Stimulated activated CD4-positive, alpha-beta T cell treated with anti-CD3 and anti-CD28 coated beads, Interleukin-4, amount 100 ng/mL, for 4 hours (primary cell): ENCODE data around the gene CYB5R2.
"Not testable (repeated sequence)": the region's sequence is repeated elsewhere in the genome, so short reads cannot be mapped to it uniquely, and the experiment has no call there.

Experiments
- DNase-seq, 2 experiments: peaks; one replicate each; pipeline ENCODE4 v3.0.0-alpha.2; 2020

CYB5R2 gene

DNA sequence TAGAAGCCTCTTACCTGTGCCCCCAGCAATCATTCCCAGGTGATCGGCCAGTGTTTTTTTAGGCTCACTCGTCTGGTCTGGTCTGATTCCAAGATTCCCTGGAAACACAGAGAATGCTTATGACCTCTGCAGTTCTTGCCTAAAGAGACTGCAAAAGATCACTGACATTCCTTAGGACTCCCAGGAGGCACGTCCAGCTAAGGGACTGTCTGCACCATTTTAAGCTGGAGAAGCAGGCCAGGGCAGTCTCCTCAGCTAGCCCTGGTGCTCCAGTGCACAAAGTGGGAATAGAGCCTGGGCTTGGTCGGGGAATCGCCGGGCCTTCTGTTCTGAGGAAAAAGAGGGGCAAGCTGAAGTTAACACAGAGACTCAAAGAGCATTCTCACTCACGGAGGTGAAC, 4.8 kb downstream of the CYB5R2 start:
- DNase-seq: no peak

DNA sequence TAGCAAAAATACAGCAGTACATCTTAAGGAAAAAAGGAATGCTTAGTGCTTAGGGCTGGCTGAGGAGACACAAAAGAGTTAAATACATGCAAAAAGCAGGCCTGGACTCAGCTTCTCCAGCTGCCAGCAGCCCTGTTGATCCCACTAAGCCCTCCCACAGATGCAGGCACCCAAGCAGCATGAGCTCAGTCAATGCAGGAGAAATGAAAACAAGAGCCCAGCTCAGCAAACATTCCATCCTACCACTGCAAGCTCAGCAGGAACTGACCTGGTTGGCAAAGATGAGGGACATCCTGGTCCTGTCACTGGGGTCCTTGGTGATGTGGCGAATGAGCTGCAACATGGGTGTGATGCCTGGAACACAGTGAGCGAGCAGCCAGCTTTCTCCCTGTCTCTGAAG, 5.8 kb downstream of the CYB5R2 start:
- no peak for DNase-seq

DNA sequence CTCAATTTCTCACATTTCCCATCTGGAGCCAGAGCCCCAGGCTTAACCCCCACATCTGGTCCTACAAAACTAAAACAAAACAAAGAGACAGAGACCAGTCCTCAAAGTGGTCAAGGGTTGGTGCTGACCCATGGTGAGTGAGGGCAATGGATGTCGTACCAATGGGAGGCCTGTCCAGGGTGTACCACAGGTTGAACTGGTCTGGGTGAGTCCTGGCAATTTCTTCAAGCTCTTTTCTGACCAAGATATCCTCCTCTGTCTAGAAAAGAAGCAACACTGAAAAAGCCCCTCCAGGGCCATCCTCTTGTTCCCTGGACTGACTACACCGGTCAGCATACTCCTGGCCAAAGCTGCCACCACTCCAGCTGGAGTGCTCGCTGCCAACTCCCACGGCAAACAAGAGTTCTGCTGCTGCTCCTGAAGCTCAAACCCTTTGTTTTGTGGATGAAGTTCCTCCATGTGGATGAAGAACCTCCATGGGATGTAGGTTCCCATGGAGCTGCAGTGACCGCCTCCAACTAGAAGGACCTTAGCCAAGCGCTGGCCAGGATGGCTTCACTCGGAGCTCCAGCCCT, 6.9 kb downstream of the CYB5R2 start:
- no peak for DNase-seq

DNA sequence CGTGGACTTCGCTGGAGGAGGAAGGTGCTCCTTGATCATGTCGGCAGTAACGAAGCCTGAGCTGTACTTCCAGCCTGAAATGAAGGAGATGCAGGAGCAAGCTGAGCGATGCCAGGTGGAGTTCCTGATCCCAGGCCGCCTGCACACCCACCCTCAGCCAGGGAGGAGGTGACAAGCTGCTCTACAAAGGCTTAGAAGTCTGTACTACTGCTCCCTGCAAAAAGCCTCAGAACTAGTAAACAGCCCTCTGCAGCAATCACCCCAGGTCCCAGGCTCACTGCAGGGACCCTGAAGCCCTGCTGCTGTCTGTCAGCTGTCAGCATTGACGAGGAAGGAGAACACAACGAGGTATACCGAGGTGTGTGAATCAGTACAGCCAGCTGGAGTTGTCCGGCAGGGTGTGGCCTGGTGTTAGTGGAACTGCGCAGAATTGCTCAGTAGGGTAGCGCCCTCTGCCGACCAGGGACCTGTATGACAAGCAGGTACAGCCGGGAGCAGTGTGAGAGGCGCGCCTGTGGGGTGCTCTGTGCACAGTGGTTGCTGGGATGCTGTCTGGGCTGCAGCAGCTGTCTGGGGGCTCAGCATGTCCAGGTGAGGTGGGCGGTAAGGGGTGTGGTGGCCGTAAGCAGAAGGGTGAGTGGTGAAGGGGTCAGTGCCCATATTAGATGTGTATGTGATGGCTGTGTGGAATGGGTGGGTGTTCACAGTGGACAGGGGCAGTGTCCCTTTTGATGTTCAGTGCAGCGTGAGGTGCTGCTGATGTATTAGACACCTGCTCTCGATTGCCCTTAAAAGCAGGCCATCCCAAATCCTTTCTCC, 7.6 kb downstream of the CYB5R2 start:
- DNase-seq: peak; percentile 55 to 69

DNA sequence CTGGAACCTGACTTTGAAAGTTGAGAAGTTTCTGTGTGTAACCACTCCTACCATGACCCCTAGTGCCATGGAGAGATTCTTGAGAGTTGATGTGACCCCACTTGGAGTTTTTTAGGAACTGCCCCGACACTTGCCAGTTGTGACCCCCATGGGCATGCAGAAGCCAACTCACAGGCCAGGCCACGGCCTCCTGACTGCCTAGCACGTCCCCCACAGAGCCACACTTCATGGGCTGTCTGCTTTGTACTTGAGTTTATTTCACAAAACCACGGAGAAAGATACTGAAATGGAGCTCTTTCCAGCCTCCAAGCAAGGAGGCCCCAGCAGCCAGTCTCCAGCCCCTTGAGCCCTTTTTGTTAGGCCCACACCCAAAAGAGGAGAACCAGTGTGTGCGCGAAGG, 8.4 kb downstream of the CYB5R2 start:
- DNase-seq: no peak

DNA sequence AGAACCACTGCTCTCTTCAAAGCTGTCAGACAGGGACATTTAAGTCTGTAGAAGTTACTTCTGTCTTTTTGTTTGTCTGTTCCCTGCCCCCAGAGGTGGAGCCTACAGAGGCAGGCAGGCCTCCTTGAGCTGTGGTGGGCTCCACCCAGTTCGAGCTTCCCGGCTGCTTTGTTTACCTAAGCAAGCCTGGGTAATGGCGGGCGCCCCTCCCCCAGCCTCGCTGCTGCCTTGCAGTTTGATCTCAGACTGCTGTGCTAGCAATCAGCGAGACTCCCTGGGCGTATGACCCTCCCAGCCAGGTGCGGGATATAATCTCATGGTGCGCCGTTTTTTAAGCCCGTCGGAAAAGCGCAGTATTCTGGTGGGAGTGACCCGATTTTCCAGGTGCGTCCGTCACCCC, 9.8 kb downstream of the CYB5R2 start:
- DNase-seq: not testable (repeated sequence)

DNA sequence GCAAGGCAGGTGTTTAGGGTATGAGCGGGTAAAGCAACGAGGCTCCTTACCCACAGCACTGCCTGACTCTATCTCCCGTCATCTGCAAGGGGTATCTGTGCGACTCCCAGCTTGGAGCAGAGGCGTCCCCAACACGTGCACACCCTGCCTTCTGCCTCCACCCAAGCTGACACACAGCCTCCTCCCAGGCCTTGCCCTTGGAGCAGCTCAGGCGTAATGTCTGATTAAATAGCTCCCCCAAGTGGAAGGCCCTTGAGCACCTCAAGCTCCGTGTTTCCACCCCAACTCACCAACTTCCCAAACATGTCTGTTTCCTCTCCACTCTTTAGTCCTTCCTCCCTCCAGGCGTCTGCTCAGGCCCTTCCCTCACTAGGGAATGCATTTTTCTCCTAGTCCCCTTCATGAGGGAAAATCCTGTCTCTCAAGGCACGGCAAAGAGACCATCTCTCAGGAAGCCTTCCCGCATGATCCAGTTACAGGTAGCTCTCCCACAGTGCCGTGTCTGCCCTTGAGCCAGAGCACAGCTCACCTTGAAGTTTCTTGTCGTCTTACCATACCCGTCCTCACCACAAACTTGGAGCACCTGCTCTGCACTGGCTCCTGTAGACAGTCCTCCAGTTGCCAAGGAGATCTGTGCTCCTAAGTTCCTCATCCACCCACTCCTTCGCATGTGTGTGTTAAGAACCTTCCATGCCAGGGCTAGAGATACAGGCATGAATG, 15.8 kb downstream of the CYB5R2 start:
- no peak for DNase-seq

DNA sequence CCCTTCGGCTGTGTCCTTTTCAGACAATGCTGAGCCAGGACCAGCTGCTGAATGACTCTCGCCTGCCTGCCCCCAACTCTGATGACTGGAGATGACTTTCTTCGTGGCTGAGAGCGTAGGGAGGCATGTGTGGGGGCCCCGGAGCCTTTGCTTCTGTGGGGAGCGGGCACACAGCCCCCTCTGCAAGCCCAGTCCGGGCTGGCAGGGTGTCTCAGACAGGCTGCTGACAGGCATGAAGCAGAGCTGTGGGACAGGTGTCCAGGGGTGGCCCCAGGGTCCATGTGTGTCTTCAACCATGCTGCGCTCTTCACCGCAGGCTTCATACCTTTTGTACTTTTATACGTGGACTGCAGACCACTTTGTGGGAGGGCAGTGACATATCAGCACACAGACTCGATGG, 16.6 kb downstream of the CYB5R2 start:
- DNase-seq: no peak

DNA sequence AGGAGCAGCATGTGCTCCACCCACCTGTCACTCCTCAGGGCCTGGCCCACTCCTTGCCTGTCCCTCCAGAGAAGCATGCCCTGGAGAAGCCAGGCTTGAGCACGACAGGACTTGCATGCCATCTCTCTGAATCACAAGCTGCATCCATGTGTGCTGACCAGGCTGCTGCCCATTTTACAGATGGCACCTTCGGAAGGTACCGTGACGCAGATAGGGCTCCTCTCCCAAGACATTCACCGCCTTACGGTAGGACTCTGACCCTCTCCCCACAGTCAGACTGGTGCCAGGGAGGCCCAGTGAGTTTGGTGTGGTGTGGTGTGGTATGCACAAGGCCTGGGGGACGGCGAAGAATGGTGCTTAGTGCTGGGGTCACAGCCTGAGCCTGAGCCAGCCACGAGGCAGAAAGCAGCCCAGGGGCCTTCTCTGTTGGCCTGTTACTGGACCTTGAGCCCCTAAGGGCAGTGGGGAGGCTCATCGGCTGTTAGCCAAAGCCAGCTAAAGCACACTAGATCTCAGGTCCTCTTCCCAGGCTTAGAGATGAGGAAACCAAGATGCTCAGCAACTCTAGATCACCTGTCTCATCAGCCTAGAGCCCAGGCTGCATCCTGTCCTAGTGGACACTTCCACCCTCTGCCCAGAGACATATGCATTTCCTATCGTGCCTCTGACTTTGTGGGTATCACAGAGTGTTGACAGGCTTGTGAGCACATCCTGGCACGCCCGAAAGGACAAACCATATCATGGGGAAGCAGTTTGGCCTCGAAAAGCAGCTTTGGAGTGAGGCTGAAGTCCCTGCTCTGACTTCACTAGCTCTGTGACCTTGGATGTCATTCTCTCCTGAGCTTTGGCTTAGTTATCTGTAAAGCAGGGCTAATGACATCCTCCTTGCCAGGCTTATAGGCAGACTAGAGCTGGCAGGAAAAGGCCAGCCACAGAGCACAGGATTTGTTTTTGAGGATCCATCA, 17.8 kb downstream of the CYB5R2 start:
- DNase-seq: no peak

DNA sequence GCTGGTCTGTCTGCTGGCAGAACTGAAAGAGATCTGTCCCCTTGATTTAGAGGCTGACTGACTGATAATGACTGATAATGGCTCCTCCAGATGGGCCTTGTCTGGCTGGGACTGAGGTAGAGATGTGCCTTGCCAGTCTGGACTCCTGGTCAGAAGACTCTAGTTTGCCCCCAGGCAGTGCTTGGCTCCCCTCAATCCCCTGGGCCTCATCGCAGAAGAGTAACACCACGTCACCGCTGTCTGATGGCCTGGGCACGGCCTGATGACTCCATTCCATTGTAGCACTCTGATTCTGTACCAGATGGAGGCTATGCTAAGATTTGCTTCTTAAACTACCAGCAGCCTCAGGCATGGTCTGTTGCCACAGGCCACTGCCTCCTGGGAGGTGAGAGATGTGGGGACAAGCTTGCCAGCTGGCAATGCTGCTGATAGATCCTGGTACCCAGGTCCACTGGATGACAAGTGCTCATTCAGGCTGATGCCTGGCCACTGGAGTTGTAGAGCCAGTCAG, 19.1 kb downstream of the CYB5R2 start:
- no peak for DNase-seq

DNA sequence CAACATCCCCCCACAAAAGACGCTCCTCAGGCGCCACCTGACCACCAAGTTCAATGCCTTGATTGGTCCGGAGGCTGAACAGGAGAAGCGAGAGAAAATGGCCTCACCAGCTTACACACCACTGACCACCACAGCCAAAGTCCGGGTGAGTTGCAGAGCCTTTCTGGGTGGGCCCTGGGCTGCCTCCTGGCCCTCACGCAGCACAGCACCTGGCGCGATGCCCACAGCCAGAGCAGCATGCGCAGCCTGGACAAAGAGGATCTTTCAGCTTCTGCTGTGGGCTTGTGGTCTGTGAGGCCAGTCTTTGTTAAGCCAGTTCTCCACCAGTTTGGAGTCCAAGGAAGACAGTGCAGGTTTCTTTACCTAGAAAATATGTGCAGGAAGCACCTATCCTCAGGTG, 21.6 kb downstream of the CYB5R2 start:
- DNase-seq: no peak

DNA sequence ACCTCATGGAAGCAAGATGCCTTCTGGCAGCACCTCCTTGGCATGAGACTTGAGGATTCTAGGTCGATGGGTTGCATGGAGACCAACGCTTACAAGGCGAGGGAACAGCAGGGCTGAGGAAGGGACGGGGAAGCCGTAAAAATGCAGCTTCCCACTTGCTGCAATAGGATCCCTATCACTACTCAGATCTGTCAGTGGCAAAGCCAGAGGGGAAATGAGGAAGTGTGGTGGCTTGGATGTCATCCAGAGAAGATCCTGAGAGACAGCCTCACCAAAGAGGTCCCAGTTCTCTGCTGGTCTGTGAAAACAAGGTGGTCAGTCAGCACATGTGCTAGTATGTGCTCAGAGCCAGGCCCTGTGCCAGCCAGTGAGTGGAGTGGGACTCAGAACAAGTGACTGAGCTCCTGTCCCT, 22.2 kb downstream of the CYB5R2 start:
- no peak for DNase-seq

DNA sequence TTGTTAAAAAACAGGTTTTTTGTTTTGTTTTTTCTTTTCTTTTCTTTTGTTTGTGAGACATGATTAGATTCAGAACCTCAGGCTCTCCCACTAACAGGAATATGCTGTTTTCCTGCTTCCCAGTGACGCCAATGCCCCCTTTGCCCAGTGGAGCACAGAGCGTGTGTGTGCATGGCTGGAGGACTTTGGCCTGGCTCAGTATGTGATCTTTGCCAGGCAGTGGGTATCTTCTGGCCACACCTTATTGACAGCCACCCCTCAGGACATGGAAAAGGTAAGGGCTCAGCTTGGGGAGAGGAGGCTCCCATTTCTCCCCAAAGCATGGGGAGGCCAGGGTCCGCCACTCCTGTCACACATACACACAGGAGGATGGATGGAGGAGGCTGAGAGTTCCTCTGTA, 25.0 kb downstream of the CYB5R2 start:
- no peak for DNase-seq

DNA sequence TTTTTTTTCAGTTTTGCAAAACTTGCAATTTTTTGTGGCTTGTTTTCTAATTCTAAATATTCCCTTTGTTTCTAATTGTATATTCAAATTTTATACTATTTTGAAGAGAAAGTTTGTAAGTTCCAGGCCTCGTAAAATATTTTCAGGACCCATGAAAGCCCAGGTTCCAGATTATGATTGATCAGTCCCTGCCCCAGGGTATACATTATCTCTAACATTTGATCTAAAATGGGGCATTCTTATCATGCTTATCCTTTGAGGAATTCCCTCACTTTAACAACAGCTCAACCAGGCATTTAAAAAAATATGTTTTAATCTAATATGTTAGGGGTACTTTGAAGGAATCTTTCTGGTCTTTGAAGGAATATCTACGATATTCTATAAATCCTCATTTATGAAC, 26.4 kb downstream of the CYB5R2 start:
- no peak for DNase-seq

DNA sequence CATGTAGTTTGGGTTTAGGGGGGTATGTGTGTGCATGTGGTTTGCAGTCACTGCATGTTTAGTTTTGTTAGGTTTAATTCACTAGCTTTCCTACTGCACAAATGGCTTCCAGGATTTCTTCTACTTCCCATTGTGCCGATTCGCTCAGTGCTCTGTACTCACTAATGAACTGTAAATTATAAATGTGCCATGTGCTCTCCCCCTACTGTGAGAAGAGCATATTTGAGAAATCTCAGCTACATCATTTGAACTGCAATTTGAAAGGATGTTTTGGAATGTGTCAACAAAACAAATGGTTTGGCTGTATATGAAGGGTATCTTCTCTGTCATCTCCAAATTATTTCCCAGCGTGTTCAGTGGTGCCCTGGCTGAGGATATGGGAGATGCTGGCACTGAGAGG, 28.1 kb downstream of the CYB5R2 start:
- DNase-seq: no peak

DNA sequence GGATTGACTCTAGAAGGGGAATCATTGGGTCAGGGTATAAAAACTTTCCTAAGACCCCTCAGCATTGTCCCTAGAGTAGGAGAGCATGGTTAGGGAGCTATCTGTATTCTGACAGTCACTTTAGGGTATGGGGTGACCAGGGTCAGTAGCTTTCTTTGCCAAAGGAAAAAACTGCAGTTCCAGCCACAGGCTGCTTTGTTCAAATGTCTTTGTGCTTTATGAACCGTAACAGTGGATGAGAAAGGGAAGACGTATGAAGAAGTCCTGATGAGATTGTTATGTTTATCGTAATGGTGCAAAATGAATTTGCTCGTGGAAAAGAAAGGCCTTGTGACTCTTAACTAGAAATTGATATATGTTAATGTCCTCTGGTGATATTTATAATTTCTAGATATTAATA, 30.0 kb downstream of the CYB5R2 start:
- no peak for DNase-seq

DNA sequence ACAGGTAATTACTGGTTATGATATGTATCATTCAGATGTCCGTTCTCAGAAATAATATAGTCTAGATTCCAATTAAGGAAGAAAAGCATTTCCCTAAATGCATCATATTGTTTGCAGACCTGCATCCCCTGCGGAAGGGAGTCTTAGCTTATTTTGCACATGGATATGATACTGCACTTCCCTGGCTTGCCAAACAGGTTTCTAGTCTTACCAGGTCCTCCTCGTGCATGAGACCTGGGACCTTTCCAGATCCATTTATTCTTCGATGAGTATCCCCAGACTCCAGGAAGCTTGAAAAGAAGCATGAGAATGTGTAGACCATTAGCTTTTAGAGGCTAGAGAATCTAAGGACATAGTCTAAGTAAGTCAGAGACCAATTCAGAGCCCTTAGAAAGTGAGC, 30.6 kb downstream of the CYB5R2 start:
- DNase-seq: no peak

DNA sequence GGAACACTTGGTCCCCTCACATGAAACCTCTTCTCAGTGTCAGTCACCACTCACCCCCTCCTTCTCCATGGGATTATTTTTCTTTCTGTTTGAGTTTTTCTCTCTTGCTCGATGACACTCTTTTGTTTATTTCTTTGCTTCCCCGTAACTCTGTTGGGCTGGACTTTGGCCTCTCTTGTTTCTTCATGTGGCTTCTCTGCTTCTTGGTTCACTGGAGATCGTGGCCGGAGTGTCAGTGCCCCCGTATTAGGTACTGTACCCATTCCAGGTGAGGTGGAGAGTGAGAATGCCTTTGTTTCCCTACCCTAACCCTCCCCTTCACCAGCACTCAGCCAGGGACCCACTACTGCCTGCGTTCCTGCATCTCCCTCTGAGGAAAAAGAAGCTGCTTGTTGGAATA, 32.5 kb downstream of the CYB5R2 start:
- DNase-seq: no peak

DNA sequence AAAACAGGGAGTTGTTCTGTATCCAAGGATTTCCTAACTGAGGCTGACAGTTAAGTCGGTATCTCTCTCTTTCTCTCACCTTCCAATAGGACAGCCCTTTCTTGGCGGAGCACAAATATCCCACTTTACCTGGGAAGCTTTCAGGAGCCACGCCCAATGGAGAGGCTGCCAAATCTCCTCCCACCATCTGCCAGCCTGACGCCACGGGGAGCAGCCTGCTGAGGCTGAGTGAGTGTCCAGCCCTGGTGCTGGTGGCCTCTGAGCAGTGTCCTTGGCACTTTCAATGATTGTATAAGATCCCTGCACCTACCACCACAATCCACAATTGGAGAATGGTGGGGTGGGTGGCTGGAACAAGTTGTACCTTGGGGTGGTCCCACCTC, 33.7 kb downstream of the CYB5R2 start:
- no peak for DNase-seq

DNA sequence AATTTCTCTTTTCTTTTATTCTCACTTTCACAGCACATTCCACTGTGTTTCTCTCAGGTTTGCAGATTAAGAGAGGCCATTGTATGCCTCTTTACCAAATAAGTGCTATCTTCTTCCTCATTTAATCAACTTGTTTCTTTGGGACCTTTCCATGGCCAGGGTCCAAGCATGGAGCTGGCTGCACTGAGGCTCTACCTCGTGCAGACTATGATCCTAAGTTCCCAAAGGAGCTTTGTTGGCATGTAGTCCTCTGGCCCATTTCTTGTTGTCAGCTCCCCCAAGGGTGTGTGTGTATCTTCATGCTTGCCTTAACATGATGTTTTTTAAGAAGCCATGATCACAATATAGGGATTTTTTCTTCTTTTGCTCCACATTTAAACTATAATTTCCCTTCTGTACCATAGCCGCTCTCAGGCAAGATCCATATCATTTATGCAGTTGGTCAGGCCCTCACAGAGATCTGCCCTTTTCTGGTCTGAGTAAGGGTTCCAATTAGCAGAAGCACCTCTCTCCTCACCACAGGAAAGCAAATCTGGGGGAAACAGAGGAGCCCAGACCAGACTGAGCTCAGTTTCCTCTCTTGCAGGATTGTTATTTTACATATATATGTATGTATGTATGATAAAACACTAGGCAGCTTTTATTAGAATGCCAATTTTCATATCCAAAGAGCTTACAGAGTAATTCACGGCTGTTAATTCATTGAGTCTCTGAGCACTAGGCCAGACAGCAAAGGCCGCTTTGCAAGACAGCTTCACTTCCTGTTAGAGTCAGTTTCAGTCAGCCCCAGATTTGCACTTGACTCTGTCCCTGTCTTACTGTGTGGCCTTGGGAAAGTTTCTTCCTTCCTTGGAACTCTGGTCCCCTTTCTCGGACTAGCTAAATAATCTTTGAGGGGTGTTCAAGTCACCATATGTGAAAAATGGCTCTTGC, 34.3 kb downstream of the CYB5R2 start:
- no peak for DNase-seq

DNA sequence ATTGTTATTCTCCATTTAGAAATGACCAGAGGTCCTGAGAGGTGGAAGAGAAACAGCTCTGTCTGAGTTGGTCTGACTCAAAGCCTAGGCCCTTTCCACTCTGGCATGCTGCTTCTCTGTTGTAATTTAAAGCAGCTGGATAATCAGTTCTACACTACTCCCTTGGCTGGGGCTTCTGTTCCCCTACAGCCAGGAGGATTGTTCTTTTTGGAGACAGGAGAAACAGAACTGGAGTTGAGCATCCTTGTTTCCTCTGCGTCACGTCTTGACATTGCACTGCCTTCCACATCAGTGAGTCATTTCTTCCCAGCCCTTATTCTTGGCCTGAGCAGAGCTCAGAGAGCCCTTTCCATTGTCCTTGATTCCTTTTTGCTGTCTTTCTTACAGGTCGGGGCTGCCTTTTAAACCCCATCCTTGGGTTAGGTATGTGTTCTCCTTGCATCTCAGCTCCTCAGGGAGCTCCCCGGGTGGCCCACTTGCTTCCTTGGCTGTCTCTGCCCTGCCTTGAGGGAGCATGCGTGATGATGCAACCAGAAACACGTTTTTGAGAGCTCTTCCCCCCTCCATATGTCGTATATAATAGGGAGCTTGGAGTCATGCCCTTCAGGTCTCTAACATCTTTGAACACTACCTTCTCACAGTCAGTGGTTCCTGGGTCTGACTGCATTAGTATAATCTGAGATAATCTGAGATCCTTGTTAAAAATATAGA, 35.7 kb downstream of the CYB5R2 start:
- DNase-seq: no peak
